Prostate gland (tissue), 2 donors: ENCODE data around the gene ITGA11.

Experiments
- POLR2AphosphoS5 ChIP-seq: sonication (generic); formaldehyde crosslinking; IDR thresholded peaks from one replicate; pipeline ENCODE4 v1.6.1; 2017; ENCODE audit warnings: antibody characterized with exemption
- TF ChIP-seq, protein P1 (sequence below), 4 experiments: fragments of 200-600 bp in 2 of 4; fragments of 450-650 bp in 2 of 4; sonication (generic) in 2 of 4; IDR thresholded peaks; 1 replicate in 3 of 4; 2 replicates in 1 of 4; pipeline ENCODE4 v1.5.1; 2016 to 2019; ENCODE audit warnings: antibody characterized with exemption in 4 of 4, mild to moderate bottlenecking in 2 of 4, moderate library complexity in 2 of 4

DNA sequence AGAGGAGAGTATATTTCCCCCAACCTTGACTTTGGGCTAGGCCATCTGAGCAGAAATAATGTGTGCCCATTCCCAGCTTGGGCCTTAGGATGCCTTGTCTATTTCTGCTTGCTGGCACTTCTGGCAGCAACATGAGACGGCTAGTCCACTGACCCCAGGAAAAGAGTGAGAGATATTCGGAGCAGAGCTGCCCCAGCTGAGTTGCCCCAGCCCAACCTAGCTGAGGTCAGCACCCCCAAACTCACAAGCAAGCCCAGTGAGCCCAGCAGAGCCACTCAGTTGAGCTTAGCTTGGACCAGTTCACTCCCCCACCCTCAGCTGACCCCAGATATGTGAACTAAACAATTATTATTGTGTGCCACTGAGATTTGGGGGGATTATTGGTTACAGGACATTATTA, 20.2 kb downstream of the ITGA11 start:
- TF ChIP-seq, protein P1, sequence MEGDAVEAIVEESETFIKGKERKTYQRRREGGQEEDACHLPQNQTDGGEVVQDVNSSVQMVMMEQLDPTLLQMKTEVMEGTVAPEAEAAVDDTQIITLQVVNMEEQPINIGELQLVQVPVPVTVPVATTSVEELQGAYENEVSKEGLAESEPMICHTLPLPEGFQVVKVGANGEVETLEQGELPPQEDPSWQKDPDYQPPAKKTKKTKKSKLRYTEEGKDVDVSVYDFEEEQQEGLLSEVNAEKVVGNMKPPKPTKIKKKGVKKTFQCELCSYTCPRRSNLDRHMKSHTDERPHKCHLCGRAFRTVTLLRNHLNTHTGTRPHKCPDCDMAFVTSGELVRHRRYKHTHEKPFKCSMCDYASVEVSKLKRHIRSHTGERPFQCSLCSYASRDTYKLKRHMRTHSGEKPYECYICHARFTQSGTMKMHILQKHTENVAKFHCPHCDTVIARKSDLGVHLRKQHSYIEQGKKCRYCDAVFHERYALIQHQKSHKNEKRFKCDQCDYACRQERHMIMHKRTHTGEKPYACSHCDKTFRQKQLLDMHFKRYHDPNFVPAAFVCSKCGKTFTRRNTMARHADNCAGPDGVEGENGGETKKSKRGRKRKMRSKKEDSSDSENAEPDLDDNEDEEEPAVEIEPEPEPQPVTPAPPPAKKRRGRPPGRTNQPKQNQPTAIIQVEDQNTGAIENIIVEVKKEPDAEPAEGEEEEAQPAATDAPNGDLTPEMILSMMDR (IDR thresholded peaks at IDR 0.05): no peak
- TF ChIP-seq POLR2AphosphoS5: no peak
